Activated T-cell treated with anti-CD3 and anti-CD28 coated beads for 24 hours (primary cell): ENCODE results near the gene FGB.
"Not testable (repeated sequence)": the region's sequence is repeated elsewhere in the genome, so short reads cannot be mapped to it uniquely, and the experiment has no call there.

Experiments
- DNase-seq: peaks from one replicate; pipeline ENCODE4 v3.0.0-alpha.2; 2020; ENCODE audit warnings: low read depth

FGB gene

DNA sequence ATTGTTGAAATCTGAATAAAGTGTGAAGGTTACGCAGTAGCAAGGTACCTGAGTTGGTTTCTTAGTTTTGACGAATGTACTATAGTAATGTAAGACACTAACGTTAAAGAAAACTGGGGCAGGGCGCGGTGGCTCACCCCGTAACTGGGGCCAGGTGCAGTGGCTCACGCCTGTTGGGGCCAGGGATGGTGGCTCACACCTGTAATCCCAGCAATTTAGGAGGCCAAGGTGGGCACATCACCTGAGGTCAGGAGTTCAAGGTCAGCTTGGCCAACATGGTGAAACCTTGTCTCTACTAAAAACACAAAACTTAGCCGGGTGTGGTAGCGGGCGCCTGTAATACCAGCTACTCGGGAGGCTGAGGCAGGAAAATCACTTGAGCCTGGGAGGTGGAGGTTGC, 34.5 kb downstream of the FGB start:
- not testable (repeated sequence) for DNase-seq

GRCh38 chr4:154597798-154598774, 35.3 kb downstream of the FGB start:
- DNase-seq: no peak

GRCh38 chr4:154602404-154603020, 39.7 kb downstream of the FGB start:
- no peak for DNase-seq

GRCh38 chr4:154603033-154603943, 40.5 kb downstream of the FGB start:
- DNase-seq: no peak

DNA sequence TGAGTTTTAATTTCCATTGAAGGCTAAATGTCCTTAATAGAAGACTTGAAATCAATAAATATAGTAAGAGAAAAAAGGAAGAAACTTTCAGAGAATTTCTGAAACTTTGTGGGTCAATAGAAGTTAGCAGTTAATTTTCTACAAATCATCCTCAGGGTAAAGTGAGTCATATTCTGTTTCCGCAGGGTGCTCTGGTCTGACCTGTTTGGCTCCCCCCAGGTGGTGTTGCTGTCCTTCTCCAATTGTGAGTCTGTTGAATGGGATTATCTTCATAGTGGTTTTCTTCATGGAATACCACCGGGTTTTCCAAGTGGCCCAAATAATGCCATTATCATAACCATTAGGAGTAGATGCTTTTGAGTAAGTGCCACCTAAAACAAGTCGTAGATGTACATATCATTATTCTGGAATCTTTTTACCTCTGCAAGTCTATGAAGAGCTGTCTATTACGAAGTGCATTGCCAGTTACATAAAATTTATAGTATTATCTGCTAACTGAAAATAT, 41.9 kb downstream of the FGB start:
- DNase-seq: no peak

DNA sequence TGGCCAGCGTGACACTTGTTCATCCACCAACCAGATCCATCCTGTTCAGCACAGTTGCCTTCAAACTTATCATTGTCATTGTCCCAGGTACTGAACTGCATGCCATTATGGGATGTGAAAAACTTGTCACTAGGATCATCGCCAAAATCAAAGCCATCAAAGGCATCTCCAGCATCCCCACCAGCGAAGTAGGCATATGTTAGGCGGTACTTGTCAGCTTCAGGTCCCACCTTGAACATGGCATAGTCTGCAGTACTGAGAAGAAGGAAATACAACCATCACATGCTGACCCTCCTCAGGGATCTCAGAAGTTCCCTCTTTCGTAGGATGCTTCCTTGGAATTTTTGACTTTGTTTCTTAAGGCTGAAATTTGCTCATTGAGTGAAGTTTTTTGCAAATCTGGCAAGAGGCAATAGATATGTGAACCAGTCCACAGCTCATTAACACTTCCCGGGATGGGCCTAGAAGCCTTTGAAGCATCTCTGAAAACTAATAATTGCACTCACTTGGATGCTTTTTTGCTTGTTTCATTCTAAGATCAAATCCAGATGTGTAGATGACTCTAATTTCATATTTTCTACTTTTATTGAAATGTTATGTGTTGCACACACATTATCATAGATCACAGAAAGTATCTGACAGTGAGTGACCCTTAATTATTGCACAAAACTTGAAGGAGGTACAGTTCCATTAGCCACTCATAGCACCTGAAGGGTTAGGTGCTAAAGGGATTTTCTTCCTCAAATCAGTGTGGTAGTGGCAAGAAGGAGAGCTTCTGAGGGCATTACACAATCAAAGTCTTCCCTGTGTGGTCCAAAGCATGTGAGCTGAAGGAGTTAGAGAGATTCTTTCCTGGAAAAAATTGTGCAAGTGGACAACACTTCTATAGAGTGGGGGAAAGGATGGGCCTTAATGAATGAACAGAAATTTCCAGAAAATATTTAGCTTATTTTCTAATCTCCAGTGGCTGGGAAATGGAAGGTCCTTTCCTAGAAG, 44.2 kb downstream of the FGB start:
- no peak for DNase-seq

GRCh38 chr4:154608361-154609252, 45.8 kb downstream of the FGB start:
- DNase-seq: no peak

GRCh38 chr4:154609532-154609931, 46.7 kb downstream of the FGB start:
- no peak for DNase-seq

DNA sequence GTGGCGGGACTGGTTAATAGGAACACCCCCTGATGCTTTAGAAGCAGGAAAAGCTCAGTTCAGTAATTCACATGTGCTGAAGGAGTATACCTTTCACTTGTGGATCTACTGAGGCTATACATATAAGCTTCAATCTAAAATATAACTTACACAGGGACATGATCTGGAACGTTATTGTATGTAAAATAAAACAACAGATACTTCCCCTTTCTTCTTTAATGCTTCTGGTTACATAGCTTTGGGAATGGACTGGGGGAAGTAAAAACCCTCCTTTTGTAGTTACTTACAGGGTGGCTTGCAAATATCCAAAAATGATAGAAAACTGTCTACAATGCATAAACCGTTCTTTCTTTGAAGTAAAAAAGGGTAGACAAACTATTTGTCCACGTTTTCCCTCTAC, 47.8 kb downstream of the FGB start:
- DNase-seq: no peak

DNA sequence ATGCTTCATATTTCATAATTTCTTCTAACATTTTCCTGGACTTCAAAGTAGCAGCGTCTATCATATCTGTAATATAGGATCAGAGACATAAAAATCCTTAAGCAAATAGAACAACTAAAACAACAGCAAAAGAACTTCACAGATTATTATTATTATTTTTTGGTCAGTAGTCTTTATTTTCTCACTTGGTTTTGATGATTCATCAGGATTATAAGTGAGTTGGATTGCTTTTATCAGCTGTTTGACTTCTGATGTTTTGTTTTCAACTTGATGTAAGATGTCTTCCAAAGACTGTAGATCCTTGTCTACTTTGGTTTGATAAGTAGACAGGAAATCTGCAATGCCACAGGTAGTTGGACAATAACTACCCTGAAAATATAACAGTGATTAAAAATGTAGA, 49.0 kb downstream of the FGB start:
- DNase-seq: no peak

DNA sequence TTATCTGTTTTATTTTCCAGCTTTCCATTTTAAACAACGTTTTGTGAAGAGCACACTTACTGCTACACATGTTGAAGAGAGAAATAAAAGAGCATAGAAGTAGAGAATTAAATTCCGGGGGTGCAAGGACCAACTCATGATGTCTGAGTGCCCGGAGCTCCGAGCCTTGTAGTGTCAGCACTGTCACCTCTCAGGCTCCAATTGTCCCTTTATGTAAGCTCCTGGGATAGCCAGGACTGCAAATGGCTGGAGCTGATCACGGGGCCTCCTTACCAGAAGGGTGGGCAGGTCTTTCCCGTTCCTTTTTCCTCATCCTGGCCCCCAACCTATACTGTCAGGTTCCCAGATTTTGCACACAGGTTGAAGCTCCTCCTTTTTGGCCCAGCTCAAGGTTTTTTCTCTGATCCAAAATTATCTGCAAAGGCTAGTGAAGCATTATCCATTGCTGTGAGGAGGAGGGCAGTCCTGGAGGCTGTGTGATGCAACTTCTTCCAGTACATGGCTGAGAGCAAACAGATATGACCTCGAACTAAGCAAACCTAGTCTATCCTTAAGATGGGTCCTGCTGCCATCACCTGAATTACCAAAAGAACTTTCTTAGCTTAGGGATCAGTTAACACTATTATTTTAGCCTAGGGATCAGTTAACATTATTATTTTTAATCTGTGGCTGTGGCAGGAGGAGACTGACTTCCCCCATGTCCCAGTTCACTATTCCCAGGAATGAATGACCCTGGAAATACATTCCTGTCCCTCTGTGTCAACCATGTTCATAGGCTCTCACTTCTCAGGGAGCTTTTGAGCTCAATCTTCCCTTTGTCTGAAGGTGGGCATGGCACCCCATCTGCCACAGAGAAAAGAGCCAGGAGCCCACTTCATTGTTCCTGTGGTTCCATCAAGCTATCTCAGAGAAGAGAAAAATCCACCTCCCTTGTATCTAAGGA, 49.9 kb downstream of the FGB start, which contains the start of gene FGG:
FGG (minus strand) TSS at position 185 of the 943 bp plus-strand sequence; CDS start at position 138, 47 bp downstream.
- DNase-seq: no peak

DNA sequence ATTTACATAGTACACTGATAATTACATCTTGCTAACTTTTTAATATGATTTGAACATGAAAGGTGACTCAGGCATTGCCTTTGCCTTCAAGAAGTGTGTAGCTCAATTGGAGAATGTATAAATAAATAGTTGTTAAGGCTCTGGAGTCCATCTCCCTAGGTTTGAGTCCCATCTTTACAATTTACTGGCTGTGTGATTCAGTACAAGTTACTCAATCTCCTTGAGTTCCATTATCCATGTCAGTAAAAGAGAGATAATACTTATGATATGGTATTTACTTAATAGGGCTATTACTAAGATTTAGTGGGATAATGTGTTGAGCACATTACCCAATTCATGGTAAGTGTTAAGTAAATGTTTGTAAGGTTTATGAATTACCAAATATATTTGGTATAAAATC, 51.5 kb downstream of the FGB start:
- DNase-seq: no peak

GRCh38 chr4:154615211-154615610, 52.4 kb downstream of the FGB start:
- no peak for DNase-seq

DNA sequence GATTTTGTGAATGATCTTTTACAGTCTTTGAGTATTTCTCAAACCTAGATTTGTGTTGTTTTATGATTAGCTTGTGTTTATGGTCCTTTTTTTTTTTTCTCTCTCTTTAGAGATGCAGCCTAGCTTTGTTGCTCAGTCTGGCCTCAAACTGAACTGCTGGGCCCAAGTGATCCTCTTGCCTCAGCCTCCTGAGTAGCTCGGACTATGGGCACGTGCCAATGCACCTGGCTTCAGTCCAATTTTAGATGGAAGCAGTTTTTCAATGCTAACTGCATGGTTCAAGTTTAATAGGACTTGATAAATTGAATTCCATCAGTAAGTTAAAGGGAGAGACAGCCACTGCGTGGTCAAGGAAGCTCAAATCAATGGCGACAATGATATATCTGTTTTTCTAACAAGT, 53.5 kb downstream of the FGB start:
- no peak for DNase-seq

GRCh38 chr4:154616731-154617130, 53.9 kb downstream of the FGB start:
- no peak for DNase-seq

- DNase-seq: no peak
These were observed 55.1 kb downstream of the FGB start for GRCh38 chr4:154617820-154618317.

DNA sequence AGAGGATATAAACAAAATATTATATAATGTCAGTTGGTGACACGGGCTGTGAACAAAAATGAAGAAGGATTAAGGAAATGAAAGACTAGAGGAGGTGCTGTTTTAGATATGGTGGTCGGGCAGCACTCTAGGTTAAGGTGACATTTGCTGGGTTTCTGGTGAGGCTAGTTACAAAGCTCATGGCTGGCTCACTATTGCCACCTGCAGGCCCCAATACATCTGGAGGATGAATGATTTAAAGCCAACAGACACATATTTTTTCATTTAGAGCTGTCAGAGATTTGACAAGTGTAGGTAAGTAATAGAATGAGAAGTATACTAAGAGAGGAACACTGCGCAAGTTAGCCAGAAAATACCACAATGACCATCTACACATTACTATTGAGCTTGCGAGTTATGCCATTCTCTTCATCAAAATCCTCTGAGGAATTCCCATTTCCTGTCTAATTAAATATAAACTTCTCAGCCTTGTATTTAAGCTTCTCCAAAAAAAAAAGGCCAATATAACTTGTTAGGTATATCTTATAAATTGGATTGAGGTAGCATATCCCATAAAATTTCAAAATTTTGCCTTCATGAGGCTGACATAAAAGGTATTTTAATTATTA, 56.0 kb downstream of the FGB start:
- DNase-seq: peak; percentile 25

DNA sequence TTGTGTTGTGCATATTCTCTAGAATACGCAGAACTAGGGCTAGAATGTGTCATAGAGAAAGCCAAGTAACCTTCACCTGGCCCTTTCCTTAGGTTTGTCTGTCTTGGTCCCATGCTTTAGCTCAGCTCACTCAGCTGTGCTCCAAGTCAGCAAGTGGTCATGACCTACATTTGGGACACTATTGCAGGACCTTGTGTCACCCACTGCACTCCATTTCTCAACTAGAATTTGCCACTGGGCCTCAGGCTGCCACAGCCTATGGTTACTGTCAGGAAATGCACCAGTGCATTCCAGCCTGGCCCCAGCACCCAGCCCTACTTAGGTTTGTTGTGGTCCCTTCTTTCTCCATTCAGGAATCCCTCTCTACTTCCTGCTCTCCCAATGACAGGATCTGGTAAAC, 57.3 kb downstream of the FGB start:
- no peak for DNase-seq
